Measurements from ENCODE around the gene NSL1.
A peak's percentile ranks its signal among the peaks of the same experiment; 100 is the strongest.

Gene NSL1

DNA sequence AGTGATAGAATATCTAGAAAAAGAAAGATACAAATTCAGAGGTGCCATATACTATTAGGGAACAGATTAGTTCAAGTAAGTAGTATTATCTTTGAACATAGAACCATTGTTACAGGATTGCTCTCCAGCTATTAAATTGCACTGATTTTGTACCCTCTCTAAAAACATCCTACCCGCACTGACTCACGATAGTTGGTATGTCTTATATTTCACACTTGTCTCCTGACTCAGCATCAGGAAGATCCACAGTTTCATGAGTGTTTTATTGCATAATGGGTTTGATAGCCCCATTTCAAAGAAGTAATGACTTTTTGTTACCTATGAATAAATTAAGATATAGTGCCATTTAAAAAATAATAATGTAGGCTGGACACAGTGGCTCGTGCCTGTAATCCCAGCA lies 6.1 kb upstream of the NSL1 start:
- TF ChIP-seq, protein P1, sequence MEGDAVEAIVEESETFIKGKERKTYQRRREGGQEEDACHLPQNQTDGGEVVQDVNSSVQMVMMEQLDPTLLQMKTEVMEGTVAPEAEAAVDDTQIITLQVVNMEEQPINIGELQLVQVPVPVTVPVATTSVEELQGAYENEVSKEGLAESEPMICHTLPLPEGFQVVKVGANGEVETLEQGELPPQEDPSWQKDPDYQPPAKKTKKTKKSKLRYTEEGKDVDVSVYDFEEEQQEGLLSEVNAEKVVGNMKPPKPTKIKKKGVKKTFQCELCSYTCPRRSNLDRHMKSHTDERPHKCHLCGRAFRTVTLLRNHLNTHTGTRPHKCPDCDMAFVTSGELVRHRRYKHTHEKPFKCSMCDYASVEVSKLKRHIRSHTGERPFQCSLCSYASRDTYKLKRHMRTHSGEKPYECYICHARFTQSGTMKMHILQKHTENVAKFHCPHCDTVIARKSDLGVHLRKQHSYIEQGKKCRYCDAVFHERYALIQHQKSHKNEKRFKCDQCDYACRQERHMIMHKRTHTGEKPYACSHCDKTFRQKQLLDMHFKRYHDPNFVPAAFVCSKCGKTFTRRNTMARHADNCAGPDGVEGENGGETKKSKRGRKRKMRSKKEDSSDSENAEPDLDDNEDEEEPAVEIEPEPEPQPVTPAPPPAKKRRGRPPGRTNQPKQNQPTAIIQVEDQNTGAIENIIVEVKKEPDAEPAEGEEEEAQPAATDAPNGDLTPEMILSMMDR (IDR thresholded peaks at IDR 0.05; ENCODE audit: extremely low read depth, missing control alignments): no peak
- DNase-seq (ENCODE audit: low spot score): no peak

DNA sequence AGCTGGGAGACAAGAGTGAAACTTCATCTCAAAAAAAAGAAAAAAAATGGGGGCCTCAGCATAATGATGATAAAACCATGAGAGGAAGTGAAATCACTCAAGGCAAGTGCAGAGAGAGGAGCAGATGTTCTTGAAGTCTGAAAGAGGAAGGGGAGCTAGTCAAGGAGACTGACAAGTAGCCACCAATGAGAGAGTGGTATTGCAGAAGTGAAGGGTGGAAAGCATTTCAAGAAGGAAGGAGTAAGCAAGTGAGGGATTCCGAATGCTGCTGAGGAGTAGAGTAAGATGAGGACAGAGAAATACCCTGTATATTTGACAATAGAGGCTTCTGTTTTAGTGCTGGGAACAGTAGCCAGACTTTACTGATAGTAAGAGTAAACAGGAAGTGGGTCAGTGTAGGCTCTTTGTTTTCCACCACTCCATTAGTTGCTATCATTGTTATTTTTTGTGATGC lies 3.0 kb upstream of the NSL1 start:
- peak; percentile 81 for DNase-seq (ENCODE audit: low spot score)

DNA sequence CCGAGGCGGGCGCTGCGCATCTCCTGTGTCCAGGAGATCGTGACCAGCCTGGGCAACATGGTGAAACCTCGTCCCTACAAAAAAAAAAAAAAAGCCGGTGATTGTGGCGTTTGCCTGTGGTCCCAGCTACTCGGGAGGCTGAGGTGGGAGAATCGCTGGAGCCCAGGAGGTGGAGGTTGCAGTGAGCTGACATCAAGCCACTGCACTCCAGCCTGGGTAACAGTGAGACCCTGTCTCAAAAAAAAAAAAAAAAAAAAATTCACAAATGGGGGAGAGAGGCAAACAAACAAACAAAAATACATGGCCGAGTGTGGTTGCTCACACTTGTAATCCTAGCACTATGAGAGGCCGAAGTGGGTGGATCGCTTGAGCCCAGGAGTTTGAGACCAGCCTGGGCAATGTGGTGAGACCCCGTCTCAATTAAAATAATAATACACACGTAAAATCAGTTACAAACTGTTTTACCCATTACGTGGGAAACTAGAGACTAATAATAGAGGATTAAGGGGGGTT lies 875 bp upstream of the NSL1 start:
- no peak for DNase-seq (ENCODE audit: low spot score)

More for the DNA sequence above, 3.0 kb upstream of the NSL1 start:
- TF ChIP-seq, protein P1 (IDR thresholded peaks at IDR 0.05; ENCODE audit: extremely low read depth, missing control alignments): no peak

GRCh38 chr1:212791261-212791675 lies 309 bp downstream of the NSL1 start:
- peak; percentile 46 for DNase-seq (ENCODE audit: low spot score)
- TF ChIP-seq, protein P1 (IDR thresholded peaks at IDR 0.05; ENCODE audit: extremely low read depth, missing control alignments): no peak

More for the DNA sequence above, 875 bp upstream of the NSL1 start:
- TF ChIP-seq, protein P1 (IDR thresholded peaks at IDR 0.05; ENCODE audit: extremely low read depth, missing control alignments): no peak

GRCh38 chr1:212785871-212786270 lies 5.7 kb downstream of the NSL1 start:
- TF ChIP-seq, protein P1 (IDR thresholded peaks at IDR 0.05; ENCODE audit: extremely low read depth, missing control alignments): no peak
- no peak for DNase-seq (ENCODE audit: low spot score)

DNA sequence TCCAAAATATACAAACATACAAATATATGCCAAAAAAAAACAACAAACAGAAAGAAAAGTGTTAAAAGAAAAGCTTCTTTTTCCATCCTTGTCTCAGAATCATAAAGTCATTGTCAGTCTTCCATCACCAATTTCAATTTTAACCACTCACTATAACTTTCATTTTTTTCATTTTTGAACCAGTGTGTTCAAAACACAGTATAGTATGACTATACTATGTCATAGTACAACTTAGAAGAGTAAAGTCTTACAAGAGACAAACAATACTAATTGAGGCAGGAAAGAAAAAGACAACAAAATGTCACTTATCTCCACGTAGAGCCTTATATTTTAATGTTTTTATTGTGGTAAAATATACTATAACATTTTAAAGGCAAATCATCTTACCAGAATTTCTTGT lies 7.6 kb downstream of the NSL1 start:
- DNase-seq (ENCODE audit: low spot score): no peak
- TF ChIP-seq, protein P1 (IDR thresholded peaks at IDR 0.05; ENCODE audit: extremely low read depth, missing control alignments): no peak

GRCh38 chr1:212782422-212783154 lies 9.0 kb downstream of the NSL1 start:
- peak; percentile 29 for DNase-seq (ENCODE audit: low spot score)
- TF ChIP-seq, protein P1 (IDR thresholded peaks at IDR 0.05; ENCODE audit: extremely low read depth, missing control alignments): peak; percentile 27

All from GM20000 (cell line).